Measurements from ENCODE around the gene NTNG1.

The NTNG1 gene

DNA sequence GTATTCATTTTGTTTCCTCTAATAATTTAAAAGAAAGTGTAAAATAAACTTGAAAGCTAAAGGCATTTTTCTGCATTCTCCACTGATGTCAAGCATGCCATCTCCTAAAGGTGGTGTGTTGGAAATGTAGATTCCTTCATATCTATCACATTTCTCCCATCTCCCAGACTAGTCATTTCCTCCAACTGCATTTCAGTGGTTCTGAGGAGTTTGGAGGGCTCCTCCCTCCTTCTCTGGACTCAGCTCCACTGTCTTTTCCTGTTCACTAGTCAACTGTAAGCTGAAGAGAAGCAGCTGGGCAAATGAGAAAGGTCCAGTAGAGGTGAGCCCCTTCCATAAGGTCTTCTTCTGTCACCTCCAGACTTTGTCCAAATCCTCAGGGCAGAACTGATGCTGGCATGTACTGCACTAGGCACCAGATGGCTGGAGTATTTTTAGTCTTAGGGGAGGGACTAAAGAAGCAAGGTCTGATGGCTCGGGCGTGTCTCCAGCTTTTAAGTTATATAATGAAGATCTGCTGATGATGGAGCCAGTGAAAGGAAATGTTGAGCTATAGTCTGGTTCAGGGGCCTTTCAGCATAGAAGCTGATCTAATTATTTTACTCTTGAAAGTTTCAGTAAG, 186.1 kb downstream of the NTNG1 start:
- no peak for DNase-seq (ENCODE audit: low read depth in 1 of 2, low spot score in 1 of 2)

DNA sequence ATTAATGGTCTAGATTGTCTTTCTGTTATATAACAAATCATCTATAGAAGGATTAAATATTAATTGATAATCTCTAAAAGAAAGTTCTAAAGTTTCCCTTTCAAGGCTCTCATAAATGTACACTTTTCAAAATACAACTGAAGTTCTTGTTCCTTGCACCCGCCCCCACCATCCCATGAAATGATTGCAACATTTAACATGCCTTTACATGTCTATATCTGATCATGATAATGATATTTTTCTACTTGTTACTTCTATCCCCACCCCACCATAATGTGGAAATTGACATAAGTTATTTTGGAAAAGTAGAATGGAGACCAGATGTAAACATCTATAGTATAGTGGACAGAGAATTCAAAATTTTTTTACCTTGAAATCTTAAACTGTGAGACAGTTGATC, 186.6 kb downstream of the NTNG1 start:
- no peak for DNase-seq (ENCODE audit: low read depth in 1 of 2, low spot score in 1 of 2)

- no peak for DNase-seq (ENCODE audit: low read depth in 1 of 2, low spot score in 1 of 2)
Measured at GRCh38 chr1:107328087-107328486, 187.2 kb downstream of the NTNG1 start.

- DNase-seq (ENCODE audit: low read depth in 1 of 2, low spot score in 1 of 2), result no peak
Measured at GRCh38 chr1:107339775-107340174, 198.9 kb downstream of the NTNG1 start.

DNA sequence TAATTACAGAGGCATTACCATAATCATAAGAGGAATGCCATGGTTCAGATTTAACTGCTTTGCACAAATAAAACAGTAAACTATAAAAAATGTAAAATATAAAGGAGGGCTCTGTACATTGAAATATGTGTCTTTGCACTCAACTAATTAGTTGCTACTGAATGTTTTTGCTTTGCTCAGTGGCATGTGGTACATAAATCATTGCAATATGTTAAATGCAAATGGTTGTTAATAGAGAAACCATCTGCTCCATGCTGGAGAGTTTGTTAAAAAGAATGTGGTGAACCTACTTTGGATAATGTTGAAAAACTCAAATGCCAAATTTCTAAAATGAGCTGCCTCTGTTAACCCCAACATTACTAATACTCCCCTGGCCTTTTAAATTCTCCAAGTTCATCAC, 201.5 kb downstream of the NTNG1 start:
- no peak for DNase-seq (ENCODE audit: low read depth in 1 of 2, low spot score in 1 of 2)

DNA sequence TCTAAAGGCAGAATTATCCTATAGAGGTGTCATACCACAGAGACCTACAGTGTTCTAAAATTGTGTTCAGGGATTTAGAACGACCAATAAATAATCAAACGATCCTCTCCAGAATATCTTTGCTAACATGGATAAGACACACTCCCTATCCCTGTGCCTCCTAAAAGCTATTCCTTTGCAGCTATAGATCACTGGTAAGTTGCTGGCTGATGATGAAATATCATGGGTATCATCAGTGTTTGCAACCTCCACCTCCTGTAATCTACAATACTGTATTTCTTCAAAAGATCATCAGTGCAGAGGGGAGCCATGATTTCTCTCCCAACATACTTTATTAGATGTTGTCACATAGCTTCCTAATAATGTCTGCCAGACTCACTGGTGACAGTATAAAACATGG, 201.9 kb downstream of the NTNG1 start:
- no peak for DNase-seq (ENCODE audit: low read depth in 1 of 2, low spot score in 1 of 2)

DNA sequence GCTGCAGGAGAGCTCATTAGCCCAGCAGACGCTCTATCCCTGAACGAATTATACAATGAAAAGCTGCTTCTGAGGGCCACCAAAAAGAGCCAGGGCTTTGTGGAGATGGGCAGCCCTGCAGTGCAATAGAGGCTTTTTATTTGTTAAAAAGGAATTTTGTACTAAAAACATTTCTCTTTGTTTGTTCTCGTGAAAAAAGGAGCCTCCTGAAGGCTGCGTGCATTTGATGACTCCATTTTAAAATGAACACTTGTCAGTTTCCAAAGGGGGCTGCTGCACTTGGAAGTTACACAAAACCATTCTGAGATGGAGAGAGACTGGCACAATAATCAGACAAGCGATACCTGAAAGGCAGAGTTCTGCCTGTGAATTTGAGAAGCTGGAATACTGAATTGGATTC, 202.8 kb downstream of the NTNG1 start:
- no peak for DNase-seq (ENCODE audit: low read depth in 1 of 2, low spot score in 1 of 2)

GRCh38 chr1:107344268-107344760, 203.5 kb downstream of the NTNG1 start:
- DNase-seq (ENCODE audit: low read depth in 1 of 2, low spot score in 1 of 2), result no peak

DNA sequence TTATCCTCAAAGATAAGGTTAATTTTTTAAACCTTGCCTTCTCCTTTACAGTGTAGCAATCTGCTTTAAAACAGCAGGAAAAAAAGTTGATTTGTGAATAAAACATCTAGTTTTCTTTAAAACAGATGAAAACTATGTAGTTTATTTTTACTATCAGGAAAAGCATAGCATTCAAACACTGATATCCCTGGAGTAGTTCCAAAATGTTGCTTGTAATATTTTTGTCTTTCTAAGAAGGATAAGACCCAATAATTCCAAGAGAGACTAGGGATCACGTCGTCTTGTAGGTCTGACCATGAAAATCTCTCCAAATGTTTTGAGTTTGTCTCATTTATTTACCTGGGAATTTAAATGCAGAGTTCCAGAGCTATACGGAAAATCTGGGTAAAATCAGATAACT, 204.0 kb downstream of the NTNG1 start:
- DNase-seq (ENCODE audit: low read depth in 1 of 2, low spot score in 1 of 2), result no peak

DNA sequence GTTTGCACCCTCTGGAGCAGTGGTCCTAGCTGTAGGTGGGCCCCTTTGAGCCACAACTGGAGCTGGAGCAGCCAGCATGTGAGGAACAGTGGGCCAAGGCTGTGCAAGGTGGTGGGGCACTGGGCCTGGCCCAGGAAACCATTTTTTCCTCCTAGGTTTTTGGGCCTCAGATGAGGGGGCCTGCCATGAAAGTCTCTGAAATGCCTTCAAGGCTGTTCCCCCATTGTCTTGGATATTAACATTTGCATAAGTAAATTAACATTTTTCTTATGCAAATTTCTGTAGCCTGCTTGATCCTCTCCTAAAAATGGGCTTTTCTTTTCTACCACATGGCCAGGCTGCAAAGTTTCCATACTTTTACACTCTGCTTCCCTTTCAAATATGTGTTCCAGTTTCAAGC, 212.0 kb downstream of the NTNG1 start:
- no peak for DNase-seq (ENCODE audit: low read depth in 1 of 2, low spot score in 1 of 2)

GRCh38 chr1:107357376-107357775, 216.5 kb downstream of the NTNG1 start:
- DNase-seq (ENCODE audit: low read depth in 1 of 2, low spot score in 1 of 2), result no peak

- no peak for DNase-seq (ENCODE audit: low read depth in 1 of 2, low spot score in 1 of 2)
Measured at GRCh38 chr1:107358619-107359327, 217.9 kb downstream of the NTNG1 start.

DNA sequence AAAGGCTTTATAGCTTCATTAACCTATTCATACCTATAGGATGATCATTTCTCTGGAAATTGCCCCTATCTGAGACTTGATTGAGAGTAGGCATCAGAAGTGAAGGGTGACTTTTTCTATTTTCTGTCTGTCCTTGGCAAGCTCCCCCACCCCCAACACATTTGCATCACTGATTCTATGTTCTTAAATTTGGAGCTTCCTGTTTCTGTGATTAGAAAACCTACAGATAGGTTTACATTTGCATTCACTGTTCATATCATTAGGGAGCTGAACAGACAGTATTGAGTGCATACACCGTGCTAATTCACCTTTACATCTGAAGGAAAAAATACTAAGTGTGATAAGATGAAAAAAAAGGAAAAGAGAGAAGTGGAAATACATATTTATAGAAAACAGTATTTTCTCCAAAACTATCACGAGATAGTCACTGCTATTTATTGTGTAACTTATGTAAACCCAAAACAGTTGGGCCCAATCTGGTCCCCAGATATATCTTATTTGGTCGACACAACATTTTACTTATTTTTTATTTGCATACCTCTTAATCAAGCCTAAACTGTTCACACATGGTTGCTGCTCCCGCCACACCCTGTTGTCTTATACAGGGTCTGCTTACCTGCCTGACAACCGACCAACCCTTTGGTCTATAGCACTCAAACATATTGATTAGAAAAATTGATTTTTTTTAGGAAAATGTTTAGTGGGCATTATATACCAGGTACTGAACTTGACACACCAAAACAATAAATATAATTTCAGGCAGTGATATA, 218.8 kb downstream of the NTNG1 start:
- no peak for DNase-seq (ENCODE audit: low read depth in 1 of 2, low spot score in 1 of 2)

- no peak for DNase-seq (ENCODE audit: low read depth in 1 of 2, low spot score in 1 of 2)
Measured at GRCh38 chr1:107362468-107363140, 221.8 kb downstream of the NTNG1 start.

- no peak for DNase-seq (ENCODE audit: low read depth in 1 of 2, low spot score in 1 of 2)
Measured at GRCh38 chr1:107363154-107363553, 222.3 kb downstream of the NTNG1 start.

GRCh38 chr1:107365527-107366240, 224.8 kb downstream of the NTNG1 start:
- DNase-seq (ENCODE audit: low read depth in 1 of 2, low spot score in 1 of 2), result no peak

- DNase-seq (ENCODE audit: low read depth in 1 of 2, low spot score in 1 of 2), result no peak
Measured at GRCh38 chr1:107378426-107378825, 237.6 kb downstream of the NTNG1 start.

- no peak for DNase-seq (ENCODE audit: low read depth in 1 of 2, low spot score in 1 of 2)
Measured at GRCh38 chr1:107378866-107379265, 238.0 kb downstream of the NTNG1 start.

GRCh38 chr1:107379826-107380225, 239.0 kb downstream of the NTNG1 start:
- DNase-seq (ENCODE audit: low read depth in 1 of 2, low spot score in 1 of 2), result no peak

DNA sequence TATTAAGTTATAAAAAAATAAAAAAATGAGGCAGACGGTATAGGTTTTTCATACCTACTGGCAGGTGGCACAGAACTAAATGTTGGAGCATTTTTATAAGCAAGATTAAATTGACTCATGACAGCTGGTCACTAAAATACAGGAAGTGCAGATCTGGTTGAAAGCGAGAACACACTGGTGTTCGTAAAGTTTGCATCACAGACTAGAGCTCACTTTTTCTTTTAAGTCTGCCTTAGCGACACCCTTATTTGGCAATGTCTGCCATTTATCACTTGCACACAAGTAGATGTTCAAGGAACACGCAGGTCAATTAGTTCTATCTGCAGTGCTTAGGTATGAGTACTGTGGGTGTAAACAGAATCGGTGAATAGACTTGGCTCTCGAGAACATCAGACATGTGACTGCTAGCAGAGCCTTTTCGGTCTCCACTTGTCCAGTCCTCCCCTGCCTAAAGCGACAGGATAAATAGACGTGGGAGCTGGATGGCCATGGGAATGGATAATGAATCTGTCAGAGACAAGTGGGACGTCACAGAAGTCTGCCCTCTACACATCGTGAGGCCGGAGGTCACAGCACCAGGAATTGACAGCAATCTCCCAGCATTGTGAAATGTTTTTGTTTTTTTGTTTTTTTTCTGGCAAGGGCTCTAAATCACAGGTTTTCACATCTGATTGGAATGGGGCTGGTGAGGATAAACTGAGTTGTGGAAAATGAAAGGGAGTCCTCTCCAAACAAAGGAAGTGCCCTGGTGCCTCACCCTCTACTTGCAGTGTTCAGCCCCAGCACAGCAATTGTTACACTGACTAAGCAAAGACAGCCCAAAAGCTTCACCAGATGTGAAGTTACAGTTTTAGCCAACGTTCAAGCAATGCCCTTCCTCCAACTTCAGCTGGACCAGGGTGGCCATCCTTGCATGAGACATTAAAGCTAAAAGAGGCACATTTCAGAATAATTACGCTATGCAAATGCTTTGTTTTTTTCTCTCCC, 248.9 kb downstream of the NTNG1 start:
- no peak for DNase-seq (ENCODE audit: low read depth in 1 of 2, low spot score in 1 of 2)
